Epidermal melanocyte (primary cell): ENCODE results near the gene SLC13A3.

Experiments
- DNase-seq: peaks from one replicate; pipeline ENCODE4 v3.0.0; 2011; ENCODE audit warnings: low spot score; ENCODE audit not compliant: insufficient read length

Gene SLC13A3

DNA sequence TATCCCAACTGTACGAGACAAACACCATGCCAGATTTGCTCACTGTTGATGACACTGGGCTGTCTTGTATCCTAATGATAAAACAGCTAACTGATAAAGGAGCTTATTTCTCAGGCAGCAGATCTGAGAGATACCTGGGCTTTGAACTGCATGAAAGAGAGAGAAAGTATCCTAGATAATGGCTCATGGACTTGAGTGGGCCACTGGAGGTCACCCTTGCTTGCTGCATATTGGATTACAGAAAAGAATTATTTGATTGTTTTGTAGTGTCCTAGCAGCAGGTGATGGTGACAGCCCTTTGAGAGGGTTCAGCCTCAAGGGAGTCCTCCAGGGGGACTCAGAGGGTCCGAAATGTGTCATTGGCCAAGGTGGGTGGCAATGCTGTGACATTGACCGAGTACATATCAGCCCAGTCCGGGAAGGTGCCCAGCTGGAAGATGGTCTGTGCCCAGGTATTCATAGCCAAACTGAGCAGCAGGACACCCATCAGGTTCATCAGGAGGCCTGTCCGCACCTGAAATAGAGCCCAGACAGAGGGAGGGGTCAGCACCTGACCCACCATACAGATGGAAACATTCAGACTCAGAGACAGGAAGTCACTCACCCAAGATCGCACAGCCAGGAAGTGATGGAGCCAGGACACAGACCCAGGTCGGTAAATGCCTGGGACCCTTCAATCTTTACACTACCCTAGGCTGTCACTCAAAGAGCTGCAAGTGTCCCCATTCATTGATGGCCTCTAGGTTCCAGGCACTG is 91.4 kb downstream of the SLC13A3 start:
- DNase-seq, result no peak

DNA sequence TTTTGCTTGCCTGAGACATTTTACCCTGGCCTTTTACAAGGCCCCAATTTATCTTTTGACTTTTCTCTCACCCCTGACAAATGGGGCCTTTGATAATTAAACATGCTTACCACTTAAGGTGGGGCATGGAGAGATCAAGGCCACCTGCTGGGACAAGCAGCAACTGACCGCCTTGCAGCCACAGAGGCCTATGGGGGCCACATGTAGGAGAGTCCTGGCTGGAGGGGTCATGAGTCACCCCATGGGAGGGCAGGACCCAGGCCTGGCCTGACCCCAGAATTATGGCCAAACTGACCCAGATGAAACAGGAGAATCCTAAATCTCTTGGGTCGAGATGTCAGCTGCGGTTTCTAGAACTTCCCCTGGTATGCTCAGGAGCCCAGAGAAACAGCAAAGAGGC is 92.3 kb downstream of the SLC13A3 start:
- DNase-seq, result no peak

DNA sequence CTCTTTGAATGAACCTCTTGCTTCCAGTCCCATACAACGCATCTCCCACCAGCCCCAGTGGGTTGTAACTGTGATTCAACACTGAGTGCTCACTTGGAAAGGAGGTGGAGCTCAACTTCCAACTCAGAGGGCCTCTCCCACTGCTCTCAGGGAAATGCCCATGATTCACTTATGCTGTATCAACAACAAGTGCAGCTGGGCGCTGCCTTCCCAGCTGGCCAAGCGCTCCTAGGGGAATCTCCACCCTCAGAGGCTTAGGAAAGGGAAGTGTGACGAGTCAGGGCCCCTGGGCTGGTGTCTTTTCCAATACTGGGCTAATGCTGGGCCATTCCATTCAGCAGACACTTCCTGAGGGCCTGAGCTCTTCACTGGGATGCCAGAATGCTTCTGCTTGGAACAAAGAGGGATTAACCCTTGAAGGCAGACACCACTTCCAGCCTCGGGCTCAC is 92.7 kb downstream of the SLC13A3 start:
- no peak for DNase-seq

DNA sequence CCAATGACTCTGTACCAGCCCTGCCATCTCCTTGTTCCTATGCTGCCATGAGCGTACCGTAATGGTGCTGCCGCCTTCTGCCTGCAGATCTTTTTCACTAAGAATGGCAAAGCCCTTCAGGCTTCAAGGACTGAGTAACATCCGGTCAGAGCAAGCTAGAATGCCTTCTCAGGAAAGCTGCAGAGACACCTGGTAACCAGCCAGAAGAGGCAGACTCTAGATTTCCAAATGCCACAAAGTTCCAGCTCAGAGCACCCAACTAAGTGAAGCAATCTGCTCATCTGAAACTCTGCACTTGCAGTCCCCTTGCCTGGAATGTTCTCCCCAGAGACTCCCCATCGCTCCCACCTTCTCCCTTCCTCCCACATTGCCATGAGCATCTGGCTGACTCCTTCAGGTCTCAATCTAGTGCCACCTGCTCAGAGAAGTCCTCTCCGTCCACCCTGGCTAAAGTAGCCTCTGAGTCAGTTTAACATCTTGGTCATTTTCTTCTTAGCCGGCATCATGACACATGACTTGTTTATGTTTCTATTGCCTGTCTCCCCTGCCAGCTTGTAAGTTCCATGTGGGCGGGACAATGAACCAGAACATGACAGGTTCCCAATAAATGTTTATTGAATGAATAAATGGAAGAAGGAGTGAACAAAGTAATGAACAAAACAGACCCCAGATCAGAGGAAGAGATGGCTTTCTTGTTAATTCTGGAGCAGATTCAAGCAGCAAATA is 93.9 kb downstream of the SLC13A3 start:
- DNase-seq, result no peak

DNA sequence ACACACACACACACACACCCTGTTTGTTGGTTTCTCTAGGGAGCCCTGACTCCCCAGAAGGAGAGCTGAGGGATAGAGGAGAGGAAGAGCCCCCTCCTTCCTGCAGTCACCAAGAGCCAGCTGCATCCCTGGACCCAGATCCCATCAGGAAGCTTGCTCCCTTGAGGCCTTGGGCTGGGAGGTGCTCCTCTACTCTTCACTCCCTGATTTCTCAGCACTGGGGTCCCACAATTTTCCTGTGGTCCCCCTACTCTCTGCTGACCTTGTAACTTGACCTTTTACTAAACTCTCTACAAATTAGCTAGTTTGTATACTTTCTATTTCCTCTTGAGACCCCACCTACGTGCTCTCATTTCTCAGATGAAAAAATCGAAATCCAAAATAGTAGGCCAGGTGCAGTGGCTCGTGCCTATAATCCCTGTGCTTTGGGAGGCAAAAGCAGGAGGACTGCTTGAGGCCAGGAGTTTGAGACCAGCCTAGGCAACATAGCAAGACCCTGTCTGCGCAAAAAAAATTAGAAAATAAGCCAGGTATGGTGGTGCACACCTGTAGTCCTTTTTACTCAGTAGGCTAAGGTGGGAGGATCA is 95.8 kb downstream of the SLC13A3 start:
- no peak for DNase-seq

DNA sequence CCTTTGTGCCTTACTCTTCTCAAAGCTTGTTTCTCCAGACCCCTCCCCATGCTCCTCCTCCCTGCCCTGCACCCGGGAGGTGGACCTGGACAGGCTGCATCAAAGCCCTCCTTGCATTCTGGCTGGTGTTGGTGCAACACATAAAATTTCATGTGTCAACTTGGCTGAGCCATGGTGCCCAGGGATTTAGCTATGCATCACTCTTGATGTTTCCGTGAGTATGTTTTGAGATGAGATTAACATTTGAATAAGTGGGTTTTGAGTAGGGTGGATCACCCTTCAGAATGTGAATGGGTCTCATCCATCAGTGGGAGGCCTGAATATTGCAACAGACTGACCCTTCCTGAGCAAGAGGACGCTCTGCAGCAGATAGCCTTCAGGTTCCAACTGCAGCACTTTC is 96.4 kb downstream of the SLC13A3 start:
- DNase-seq, result no peak

DNA sequence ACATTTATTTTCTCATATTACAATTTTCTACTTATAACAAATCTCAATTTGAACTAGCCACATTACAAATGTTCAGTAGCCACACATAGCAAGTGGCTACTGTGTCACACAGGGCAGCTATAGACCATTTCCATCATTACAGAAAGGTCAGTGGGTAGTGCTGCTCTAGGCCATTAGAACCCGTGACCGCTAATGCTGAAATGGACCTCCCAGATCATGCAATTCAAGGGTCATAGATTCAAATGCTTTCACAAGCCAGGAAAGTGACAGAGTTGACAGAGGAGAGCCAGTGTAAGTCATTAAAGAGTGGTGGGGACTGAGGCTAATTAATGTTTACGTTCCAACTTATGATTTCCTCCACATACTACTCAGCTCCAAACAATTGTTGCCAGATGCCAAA is 97.3 kb downstream of the SLC13A3 start:
- DNase-seq, result no peak

DNA sequence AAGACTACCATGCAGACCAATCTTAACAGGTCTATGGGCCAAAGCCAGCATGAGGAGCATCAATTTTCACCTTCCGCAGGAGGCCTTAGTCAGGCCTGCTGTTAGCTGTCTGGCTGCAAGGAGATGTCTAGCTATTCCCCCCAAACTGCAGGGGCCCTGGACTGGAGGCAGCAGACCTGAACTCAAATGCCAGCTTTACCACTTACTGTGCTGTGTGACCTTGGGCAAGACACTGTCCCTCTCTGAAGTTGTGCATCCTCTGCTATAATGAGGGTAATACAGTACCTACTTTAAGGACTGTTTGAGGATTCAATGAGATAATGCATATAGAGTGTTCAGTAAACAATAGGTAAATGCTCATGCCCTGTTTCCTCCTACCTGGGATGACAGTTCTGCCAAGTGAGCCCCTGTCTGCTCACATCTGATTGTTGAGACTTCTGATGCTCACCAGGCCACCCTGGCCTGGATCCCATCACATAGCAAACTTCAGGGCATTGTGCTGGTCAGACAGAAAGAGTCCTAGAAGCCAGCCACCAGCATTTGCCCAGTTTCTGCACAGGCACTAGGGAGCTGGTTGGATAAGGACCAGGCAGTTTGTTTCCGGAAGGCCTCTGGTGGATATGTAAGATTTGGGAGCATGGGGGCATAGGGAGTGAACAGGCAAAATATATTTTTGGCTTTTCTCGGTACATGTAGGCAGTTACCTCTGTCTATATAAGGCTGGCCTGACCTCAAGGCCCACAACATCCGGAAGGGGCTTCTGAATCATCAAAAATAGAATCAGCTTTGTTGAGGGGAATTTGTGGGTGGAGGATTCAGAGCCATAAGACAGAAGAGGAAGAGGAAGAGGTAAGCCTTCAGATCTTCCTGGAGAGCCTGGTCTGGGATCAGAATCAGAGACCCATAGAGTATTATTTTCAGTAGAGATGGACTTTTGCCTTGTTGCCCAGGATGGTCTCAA is 98.5 kb downstream of the SLC13A3 start:
- DNase-seq, result no peak

DNA sequence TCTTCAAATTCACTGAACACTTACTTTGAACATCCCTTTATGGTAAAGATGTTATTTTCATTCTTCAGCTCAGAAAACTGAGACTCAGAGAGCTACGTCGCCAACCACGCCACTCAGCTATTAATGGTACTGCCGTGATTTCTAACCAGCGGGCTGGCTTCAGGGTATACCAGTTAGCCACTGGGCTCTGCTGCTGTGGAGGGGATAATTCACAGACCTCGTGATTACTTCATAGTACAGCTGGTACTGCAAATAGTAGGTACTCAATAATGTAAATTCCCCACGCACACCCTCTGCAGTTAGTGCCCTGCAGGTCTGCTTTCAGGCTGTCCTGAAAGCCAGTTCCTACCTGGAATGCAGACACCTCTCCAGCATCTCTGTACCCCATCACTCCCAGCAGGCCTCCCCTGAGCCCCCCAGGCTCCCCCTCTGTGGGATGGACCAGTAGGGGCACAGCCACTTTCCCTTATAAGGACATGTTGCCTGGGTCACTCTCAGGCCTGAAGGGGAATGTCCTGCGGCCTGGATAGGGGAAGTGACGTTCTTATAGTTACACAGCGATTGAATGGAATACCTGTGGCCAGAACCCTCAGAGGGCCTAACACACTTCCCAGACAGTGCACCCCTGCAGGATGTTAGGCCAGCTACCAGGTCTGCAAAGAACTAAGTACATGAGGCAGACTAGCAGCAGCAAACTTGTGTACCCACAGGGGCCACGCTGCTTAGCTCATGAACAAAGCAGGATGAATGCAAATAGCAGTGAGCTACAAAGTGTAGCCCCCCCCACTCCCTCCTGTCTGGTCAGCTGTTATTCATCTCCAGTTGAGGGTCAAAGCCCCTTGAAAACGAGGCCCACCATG is 99.5 kb downstream of the SLC13A3 start:
- no peak for DNase-seq

DNA sequence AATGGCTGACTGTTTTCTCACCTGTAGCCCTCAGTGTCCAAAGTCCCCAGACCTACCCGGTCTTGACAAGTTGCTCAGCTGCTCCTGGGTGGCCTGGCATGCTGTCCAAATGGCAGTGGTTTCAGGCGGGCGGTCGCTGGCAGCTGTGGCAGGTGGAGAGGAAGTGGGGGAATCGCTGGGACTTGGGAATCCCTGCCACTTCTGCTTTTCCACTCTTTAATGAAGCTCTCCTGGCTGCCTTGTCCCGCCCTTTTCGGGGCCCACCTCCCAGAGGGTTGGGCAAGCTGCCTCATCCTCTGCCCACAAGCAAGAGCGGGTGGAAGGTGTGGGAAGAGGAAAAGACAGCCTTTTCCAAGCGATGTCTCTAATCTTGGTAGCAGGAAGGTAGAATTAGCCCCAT is 100.8 kb downstream of the SLC13A3 start, which contains the start of gene OCSTAMP:
OCSTAMP (minus strand) TSS at position 194 of the 400 bp plus-strand sequence; CDS start at position 100, 94 bp downstream.
- DNase-seq, result no peak

DNA sequence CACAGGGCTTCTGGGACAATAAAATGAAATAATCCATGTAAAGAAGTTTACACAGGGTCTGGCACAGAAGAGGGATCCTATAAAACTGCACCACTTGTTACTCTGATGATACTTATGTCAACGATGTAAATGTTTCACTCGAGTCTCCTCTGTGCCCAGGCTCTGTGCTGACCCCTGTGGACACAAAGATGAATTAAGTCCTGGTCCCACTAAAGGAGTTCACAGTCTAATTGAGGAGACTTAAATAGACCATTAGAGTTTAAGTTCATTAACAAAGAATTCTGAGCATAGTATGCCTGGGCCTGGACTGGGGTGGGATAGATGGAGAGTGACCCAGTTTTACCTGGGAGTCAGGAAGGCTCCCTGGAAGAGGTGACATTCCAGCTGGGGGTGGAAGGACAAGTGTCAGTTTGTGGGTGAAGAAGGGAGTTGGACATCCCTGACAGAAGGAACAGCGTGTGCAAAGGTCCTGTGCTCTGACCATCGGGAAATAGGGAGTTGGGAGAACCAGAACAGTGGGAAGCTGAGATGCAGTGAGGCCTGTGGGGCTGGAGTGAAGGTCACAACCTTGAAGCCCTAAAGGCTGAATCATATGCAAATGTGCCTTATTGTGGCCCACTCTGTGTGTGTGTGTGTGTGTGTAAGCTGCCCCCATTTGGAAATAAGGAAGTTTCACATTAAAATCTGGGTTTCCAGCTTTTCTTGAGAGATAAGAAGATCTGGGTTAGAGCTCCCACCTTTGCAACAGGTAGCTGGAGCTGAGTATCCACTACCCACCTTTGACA is 101.9 kb downstream of the SLC13A3 start:
- no peak for DNase-seq

DNA sequence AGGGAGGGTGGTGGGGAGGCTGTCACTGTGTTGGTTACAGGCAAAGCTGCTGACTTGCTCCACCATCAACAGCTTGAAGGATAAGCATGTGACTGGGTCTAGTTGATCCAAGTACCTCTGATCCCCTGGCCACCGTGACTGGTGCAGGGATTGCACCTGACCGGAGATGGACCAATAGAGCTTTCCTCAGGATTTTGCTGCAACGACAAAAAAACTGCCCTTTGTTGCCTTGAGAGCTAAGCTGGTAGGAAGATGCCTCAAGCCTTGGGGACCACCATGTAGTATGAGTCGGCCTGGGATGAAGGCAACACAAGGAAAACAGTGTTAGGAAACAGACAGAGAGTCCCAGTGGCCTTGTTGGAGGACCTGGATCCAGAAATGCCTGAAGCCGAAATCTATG is 102.6 kb downstream of the SLC13A3 start:
- no peak for DNase-seq

DNA sequence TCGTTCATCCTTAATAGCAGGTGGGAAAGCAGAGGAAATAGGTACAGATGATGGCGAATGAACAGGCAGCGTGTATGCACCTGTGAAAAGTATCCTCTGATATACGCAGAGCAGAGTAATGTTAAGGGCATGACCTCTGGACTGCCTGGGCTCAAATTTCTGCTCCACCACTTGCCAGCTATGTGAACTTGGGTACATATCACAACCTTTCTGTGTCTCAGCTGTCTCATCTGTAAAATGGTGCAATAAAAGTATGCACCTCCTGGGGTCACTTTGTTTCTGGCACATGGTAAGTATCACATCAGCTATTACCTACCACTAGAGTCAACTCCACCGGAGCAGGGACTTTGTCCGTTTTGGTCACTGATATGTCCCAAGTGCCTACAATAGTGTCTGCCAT is 103.3 kb downstream of the SLC13A3 start:
- no peak for DNase-seq

DNA sequence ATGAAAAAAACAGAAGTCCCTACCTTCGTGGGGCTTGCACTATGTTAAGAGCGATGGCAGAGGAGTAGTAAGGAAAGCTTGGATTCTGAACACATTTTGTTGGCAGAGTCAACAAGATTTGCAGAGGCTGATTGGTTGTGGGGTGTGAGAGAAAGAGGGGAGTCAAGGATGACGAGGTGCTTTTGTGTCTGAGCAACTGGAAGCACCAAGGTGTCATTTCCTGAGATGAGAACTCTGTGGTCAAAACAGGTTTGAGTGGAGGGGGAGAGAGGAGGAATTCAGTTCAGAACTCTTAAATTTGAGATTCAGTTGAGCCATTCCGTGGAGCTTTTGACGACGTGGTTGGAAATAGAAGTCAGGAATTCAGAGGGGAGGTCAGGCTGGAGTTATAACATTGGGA is 104.3 kb downstream of the SLC13A3 start:
- DNase-seq, result no peak

DNA sequence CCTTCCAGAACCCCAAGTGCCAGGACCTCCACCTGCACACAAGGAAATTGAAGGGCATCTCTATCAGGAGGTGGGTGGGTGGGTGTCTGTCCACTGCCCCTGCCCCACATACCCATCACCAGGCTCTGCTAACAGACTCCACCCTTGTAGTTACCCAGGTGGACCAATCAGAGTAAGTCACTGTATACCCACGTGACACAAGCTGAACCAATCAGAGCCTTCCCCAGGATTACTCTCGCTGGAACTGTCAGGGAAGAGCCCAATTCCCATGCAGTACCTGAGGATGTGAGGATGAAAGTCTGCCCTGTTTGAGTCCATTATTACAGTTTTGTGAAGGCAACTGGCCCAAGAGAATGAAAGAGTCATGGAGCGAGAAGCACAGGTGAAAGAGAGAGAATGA is 105.0 kb downstream of the SLC13A3 start:
- no peak for DNase-seq

DNA sequence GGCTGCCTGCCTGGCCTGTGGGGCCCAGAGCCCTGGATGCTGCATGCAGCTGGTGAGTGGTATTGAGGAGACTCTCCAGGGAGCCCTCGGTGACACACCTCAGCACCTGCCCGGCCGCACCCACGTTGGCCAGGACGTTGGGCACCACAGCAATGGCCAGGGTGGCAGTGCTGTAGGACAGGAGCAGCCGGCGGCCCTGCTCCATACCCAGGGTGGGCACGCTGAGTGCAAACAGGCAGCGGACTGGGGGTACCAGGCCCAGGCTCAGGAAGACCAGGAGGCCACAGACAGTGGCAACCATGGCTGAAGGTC is 105.5 kb downstream of the SLC13A3 start:
- no peak for DNase-seq

DNA sequence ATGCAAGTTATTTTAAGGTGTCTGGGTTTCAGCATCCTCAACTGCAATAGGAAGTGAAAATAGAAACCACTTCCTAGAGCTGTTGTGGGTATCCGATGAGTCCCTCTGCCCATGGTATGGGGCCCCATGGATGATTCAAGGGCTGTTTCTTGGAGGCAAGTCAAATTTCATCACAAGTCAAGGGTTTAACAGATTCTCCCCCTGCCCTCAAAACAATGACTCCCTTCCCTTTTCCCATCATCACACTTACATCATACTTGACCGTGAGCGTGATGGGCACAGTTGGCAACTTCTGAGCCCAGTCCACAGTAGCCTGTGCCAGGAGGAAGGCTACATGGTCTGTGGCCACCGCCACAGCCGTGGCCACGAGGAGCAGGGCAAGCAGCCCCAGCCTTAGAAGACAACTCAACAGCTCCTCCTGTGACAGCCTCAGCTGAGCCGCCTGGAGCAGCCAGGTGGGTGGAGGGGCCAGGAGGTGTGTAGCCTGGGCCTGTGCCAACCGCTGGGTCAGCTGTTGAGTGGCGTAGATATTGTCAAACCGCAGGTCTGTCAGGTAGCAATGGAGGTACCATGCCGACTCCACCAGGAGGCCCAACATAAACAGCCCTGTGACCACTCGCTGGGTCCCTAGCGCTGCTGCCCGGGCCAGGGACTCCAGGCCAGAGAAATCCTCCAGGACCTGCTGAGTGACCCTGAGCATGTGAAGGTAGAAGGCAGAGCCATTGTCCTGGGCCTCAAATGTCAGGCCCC is 106.0 kb downstream of the SLC13A3 start:
- no peak for DNase-seq

DNA sequence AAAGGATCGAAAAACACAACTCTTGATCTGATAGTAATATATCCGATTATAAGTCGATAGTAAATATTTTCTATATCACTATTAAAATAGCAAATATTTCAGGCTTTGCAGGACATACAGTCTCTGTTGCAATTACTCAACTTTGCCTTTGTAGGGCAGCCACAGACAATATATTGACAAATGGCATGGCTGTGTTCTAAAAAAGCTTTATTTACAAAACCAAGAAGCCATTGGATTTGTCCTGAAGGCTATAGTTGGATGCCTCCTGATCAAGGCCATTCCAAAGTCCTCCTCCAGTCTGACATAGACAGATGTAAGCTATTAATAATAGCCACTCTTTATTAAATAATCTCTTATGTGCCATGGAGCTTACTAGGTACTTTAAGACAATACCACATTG is 106.7 kb downstream of the SLC13A3 start:
- no peak for DNase-seq

DNA sequence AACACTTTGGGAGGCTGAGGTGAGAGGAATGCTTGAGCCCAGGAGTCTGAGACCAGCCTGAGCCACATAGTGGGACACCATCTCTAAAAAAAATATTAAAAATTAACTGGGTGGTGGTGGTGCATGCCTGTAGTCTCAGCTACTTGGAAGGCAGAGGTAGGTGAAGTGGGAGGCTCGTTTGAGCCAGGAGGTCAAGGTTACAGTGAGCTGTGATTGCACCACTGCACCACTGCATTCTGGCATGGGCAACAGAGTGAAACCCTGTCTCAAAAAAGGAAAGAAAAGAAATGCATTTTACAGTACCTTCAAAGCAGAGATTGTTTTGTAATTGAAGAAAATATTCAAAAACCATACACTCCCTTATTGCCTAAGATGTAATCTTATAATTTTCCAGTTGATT is 107.3 kb downstream of the SLC13A3 start:
- no peak for DNase-seq
